ENCODE data around the gene TBC1D24. TPM values are rescaled to one million over a fixed set of nuclear protein-coding genes. Genes with fewer than 3 reads are reported as not detected.

TBC1D24 gene
- total and polyA plus RNA-seq, 7 donors, result 0.60 to 16.1 (median 6.5) TPM

DNA sequence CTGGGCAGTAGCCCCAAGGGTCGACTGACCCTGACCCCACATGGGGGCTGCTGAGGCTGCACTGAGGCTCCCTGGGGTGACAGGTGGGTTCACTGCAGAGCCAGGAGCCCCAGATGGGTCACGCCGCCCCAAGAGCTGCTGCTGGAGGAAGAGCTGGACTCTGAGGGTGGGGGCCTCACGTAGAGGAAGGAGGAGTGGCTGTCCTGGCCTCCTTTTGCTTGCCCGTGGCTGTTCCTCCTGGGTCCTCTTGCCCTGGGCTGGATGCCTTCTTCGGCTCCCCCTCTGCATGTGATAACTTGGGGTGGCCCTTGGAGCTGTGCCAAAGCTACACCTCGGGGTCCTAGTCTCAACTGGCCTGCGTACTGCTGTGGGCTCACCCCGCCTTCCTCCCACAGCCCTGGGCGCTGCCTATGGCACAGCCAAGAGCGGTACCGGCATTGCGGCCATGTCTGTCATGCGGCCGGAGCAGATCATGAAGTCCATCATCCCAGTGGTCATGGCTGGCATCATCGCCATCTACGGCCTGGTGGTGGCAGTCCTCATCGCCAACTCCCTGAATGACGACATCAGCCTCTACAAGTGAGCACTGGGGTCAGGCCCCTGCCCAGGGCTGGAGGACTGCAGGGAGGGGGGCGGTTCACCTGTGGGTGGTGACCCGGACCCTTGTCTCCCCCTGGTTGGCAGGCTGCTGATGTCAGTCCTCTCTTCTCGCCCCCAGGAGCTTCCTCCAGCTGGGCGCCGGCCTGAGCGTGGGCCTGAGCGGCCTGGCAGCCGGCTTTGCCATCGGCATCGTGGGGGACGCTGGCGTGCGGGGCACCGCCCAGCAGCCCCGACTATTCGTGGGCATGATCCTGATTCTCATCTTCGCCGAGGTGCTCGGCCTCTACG lies 44.1 kb downstream of the TBC1D24 start:
- peak; percentile 79 for DNase-seq
- no peaks in the 10 kb centered on the region for H3K9me3 ChIP-seq
- H3K4me1 ChIP-seq, result peaks cover 0 to 66% (median 62%) of the 10 kb centered on the region in 4 donors
- no peaks in the 10 kb centered on the region for H3K27me3 ChIP-seq
- H3K4me3 ChIP-seq, result peak overlapping the region in 3 of 4 donors; percentile 63 to 73 (median 69)
- no peak for TF ChIP-seq EP300 (IDR thresholded peaks at IDR 0.05)
- TF ChIP-seq POLR2A (IDR thresholded peaks at IDR 0.05), result no peak
- no peak for TF ChIP-seq POLR2AphosphoS5 (IDR thresholded peaks at IDR 0.05)
- H3K36me3 ChIP-seq, result peaks cover 0 to 17% (median 5%) of the 10 kb centered on the region in 4 donors
- WGBS, 2 donors, result 80 to 86% methylated on average over 39 of the region's 39 CpGs
- intact Hi-C loops (cut with DNase I), result no loop called here
- peak overlapping the region; percentile 83 to 98 (median 94) for H3K27ac ChIP-seq

DNA sequence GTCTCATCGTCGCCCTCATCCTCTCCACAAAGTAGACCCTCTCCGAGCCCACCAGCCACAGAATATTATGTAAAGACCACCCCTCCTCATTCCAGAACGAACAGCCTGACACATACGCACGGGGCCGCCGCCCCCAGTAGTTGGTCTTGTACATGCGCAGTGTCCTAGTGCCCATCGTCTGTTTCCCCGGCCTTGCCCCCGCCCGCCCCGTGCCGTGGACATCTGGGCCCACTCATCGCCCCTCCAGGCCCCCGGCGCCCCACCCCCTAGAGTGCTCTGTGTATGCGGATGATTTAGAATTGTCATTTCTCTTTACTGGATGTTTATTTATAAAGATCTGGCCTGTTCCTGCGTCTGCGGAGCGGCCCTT lies 44.8 kb downstream of the TBC1D24 start:
- 34 to 52% methylated on average over 22 of the region's 22 CpGs for WGBS, 2 donors
- intact Hi-C loops (cut with DNase I), result no loop called here
- peaks cover 0 to 63% (median 61%) of the 10 kb centered on the region in 4 donors for H3K4me1 ChIP-seq
- no peak for TF ChIP-seq EP300 (IDR thresholded peaks at IDR 0.05)
- no peak for TF ChIP-seq POLR2A (IDR thresholded peaks at IDR 0.05)
- no peak for TF ChIP-seq POLR2AphosphoS5 (IDR thresholded peaks at IDR 0.05)
- peaks cover 0 to 23% (median 12%) of the 10 kb centered on the region in 4 donors for H3K36me3 ChIP-seq
- peak overlapping the region; percentile 4 to 73 (median 66) for H3K4me3 ChIP-seq
- no peaks in the 10 kb centered on the region for H3K9me3 ChIP-seq
- H3K27me3 ChIP-seq, result no peaks in the 10 kb centered on the region
- DNase-seq, result peak; percentile 76
- H3K27ac ChIP-seq, result peak overlapping the region; percentile 83 to 98 (median 94)

DNA sequence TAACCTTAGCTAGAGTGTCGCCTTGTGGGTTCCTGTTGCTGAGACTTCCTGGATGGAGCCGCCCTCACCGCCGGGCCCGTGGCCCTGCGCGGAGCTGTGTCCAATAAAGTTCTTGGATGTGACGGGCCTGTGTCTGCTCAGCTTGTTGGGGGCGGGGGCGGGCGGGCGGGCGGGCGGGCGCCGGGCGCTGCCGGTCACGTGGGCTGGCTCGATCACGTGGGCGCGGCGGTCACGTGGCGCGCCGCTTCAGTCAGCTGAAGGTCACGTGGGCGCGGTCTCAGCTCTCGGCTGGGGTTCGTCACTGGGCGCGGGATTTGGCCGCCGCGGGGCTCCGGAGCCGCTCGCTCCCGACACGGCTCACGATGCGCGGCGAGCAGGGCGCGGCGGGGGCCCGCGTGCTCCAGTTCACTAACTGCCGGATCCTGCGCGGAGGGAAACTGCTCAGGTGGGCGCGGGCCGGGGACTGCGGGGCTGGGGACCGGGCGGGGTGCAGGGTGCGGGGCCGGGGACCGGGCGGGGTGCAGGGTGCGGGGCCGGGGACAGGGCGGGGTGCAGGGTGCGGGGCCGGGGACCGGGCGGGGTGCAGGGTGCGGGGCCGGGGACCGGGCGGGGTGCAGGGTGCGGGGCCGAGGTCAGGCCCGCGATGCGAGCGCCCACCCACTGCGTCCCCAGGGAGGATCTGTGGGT lies 45.3 kb downstream of the TBC1D24 start, which contains the start of gene AMDHD2:
Gene AMDHD2 (plus strand): TSS at position 275 of the 687 bp plus-strand sequence. CDS start 88 bp downstream, at position 363.
- H3K9me3 ChIP-seq, result no peaks in the 10 kb centered on the region
- 1% methylated on average over 83 of the region's 83 CpGs for WGBS, 2 donors
- H3K4me3 ChIP-seq, result peak within 1 kb of the TSS; percentile 51 to 73 (median 66)
- H3K27ac ChIP-seq, result peak within 1 kb of the TSS; percentile 83 to 98 (median 94)
- intact Hi-C loops (cut with DNase I), result no loop called here
- TF ChIP-seq POLR2AphosphoS5 (IDR thresholded peaks at IDR 0.05) (peak; percentile 54 to 85 (median 84)), POLR2A (IDR thresholded peaks at IDR 0.05) (no peak), EP300 (IDR thresholded peaks at IDR 0.05) (peak in 1 of 4 donors; percentile 49)
- TF ChIP-seq, protein P1, sequence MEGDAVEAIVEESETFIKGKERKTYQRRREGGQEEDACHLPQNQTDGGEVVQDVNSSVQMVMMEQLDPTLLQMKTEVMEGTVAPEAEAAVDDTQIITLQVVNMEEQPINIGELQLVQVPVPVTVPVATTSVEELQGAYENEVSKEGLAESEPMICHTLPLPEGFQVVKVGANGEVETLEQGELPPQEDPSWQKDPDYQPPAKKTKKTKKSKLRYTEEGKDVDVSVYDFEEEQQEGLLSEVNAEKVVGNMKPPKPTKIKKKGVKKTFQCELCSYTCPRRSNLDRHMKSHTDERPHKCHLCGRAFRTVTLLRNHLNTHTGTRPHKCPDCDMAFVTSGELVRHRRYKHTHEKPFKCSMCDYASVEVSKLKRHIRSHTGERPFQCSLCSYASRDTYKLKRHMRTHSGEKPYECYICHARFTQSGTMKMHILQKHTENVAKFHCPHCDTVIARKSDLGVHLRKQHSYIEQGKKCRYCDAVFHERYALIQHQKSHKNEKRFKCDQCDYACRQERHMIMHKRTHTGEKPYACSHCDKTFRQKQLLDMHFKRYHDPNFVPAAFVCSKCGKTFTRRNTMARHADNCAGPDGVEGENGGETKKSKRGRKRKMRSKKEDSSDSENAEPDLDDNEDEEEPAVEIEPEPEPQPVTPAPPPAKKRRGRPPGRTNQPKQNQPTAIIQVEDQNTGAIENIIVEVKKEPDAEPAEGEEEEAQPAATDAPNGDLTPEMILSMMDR (IDR thresholded peaks at IDR 0.05), result no peak
- peaks cover 0 to 27% (median 14%) of the 10 kb centered on the region in 4 donors for H3K36me3 ChIP-seq
- H3K27me3 ChIP-seq, result no peaks in the 10 kb centered on the region
- peak; percentile 95 for DNase-seq
- H3K4me1 ChIP-seq, result peaks cover 0 to 57% (median 56%) of the 10 kb centered on the region in 4 donors

DNA sequence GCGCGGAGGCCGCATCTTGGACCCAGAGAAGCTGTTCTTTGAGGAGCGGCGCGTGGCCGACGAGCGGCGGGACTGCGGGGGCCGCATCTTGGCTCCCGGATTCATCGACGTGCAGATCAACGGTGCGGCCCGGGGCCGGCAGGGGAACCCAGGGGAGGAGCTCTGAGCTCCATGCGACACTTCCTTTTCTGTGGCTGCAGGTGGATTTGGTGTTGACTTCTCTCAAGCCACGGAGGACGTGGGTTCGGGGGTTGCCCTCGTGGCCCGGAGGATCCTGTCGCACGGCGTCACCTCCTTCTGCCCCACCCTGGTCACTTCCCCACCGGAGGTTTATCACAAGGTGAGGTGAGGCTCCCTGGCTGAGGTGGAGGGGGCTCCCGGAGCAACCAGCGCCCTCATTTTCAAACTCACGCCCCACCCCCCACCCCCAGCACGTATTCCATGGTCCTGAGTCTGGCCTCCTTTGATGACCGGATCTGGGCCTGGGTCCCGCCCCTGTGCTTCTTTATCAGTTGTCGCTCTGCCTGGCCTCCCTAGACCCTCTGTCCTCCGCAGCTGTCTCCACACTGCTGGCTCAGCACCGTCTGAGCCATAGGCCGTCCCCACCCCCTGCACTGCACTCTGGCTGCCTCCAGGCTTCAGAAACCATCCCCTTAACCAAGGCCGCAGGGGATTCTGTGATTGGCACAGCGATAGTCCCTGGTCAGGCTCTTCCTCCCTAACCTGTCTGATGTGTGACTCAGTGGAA lies 46.0 kb downstream of the TBC1D24 start:
- Histone ChIP-seq H3K4me1 (peaks cover 0 to 50% (median 49%) of the 10 kb centered on the region in 4 donors), H3K27ac (peak overlapping the region; percentile 83 to 98 (median 94)), H3K9me3 (no peaks in the 10 kb centered on the region), H3K4me3 (peak overlapping the region; percentile 51 to 73 (median 66)), H3K27me3 (no peaks in the 10 kb centered on the region), H3K36me3 (peaks cover 0 to 34% (median 18%) of the 10 kb centered on the region in 4 donors)
- 19 to 22% methylated on average over 41 of the region's 41 CpGs for WGBS, 2 donors
- peak; percentile 74 for DNase-seq
- TF ChIP-seq, protein P1 (IDR thresholded peaks at IDR 0.05), result no peak
- TF ChIP-seq EP300 (IDR thresholded peaks at IDR 0.05) (no peak), POLR2A (IDR thresholded peaks at IDR 0.05) (no peak), POLR2AphosphoS5 (IDR thresholded peaks at IDR 0.05) (no peak)
- intact Hi-C loops (cut with DNase I), result no loop called here

DNA sequence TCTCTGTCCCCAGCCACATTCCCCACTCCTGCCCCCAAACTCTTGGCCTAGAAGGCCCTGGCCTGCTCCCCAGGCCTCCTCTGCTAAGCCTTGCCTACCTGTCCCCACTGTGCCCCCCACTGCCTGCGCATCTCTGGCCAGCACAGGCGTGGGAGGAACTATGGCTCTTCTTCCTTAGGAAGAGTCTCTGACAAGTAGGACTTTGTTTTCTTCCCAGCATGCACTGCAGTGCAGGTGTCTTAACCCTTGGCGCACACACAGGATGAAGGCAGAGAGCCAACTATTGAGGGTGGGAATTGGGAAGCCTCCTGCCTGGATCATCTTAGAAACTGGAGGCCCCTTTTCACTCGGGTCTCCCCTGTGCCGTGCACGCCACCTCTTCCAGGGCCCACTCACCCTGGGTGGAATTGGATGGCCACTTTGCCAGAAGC lies 48.9 kb downstream of the TBC1D24 start:
- intact Hi-C loops (cut with DNase I), result no loop called here
- peaks cover 0 to 22% (median 20%) of the 10 kb centered on the region in 4 donors for H3K4me1 ChIP-seq
- peaks cover 0 to 62% (median 34%) of the 10 kb centered on the region in 4 donors for H3K36me3 ChIP-seq
- H3K27ac ChIP-seq, result no peak overlapping the region
- H3K27me3 ChIP-seq, result no peaks in the 10 kb centered on the region
- DNase-seq, result no peak
- WGBS, 2 donors, result 41 to 81% methylated on average over 6 of the region's 6 CpGs
- no peak overlapping the region for H3K4me3 ChIP-seq
- TF ChIP-seq POLR2A (IDR thresholded peaks at IDR 0.05) (no peak), POLR2AphosphoS5 (IDR thresholded peaks at IDR 0.05) (no peak), EP300 (IDR thresholded peaks at IDR 0.05) (no peak)
- TF ChIP-seq, protein P1 (IDR thresholded peaks at IDR 0.05), result no peak
- H3K9me3 ChIP-seq, result no peaks in the 10 kb centered on the region

Data from sigmoid colon (tissue), 7 donors.